Measurements from ENCODE around the gene PAK4. TPM values are rescaled to one million over a fixed set of nuclear protein-coding genes. Genes with fewer than 3 reads are reported as not detected.
A peak's percentile ranks its signal among the peaks of the same experiment; 100 is the strongest.

Gene PAK4
- total RNA-seq, 1 donor from 2014 or later, result 52.1 TPM

DNA sequence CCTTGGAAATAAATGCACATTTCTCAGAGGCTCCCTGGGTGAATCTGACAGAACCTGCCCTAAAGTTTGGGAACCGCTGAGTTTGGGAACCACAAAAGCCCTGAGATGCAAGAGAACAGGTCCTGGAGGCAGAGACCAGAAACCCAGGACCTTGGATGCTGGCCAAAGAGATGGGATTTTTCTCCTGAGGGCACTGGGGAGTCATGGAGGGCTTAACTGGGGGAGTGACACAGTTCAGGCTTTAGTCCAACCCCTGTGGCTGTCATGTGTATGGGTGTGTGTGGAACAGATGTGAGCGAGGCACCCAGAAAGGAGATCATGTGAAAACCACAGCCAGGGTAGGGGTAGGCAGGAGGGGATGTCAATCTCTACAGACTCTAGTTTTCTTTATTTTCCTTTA, 67.3 kb downstream of the PAK4 start:
- Mint-ChIP-seq H3K36me3 (no peaks in the 10 kb centered on the region), H3K4me1 (ENCODE audit: unreplicated experiment) (peaks cover 34% of the 10 kb centered on the region), H3K27me3 (peaks cover 31% of the 10 kb centered on the region), H3K4me3 (no peak overlapping the region), H3K9me3 (no peaks in the 10 kb centered on the region), H3K27ac (no peak overlapping the region)
- DNase-seq (ENCODE audit: extremely low spot score, unreplicated experiment), result no peak
- TF ChIP-seq, protein P1, sequence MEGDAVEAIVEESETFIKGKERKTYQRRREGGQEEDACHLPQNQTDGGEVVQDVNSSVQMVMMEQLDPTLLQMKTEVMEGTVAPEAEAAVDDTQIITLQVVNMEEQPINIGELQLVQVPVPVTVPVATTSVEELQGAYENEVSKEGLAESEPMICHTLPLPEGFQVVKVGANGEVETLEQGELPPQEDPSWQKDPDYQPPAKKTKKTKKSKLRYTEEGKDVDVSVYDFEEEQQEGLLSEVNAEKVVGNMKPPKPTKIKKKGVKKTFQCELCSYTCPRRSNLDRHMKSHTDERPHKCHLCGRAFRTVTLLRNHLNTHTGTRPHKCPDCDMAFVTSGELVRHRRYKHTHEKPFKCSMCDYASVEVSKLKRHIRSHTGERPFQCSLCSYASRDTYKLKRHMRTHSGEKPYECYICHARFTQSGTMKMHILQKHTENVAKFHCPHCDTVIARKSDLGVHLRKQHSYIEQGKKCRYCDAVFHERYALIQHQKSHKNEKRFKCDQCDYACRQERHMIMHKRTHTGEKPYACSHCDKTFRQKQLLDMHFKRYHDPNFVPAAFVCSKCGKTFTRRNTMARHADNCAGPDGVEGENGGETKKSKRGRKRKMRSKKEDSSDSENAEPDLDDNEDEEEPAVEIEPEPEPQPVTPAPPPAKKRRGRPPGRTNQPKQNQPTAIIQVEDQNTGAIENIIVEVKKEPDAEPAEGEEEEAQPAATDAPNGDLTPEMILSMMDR (conservative IDR thresholded peaks at IDR 0.05), result no peak

DNA sequence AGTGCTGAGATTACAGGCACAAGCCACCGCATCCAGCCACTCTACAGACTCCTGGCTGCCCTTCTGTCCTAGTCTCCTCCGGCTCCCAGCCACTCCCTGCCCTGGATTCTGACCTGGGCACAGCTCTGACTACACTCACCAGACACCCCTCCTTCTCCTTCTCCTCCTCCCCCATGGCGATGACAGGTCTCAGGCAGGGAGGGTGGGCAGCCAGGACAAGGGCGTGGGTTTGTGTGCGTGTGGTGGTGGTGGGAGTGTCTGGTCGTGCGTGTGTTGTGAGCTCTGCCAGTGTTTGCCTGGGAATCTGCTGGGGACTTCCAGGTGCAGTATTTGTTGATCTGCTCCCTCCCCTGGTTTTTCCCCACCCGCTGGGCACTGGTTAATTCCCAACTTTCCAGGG, 68.2 kb downstream of the PAK4 start:
- H3K27ac Mint-ChIP-seq, result peak overlapping the region; percentile 75
- peaks cover 41% of the 10 kb centered on the region for H3K27me3 Mint-ChIP-seq
- H3K9me3 Mint-ChIP-seq, result no peaks in the 10 kb centered on the region

DNA sequence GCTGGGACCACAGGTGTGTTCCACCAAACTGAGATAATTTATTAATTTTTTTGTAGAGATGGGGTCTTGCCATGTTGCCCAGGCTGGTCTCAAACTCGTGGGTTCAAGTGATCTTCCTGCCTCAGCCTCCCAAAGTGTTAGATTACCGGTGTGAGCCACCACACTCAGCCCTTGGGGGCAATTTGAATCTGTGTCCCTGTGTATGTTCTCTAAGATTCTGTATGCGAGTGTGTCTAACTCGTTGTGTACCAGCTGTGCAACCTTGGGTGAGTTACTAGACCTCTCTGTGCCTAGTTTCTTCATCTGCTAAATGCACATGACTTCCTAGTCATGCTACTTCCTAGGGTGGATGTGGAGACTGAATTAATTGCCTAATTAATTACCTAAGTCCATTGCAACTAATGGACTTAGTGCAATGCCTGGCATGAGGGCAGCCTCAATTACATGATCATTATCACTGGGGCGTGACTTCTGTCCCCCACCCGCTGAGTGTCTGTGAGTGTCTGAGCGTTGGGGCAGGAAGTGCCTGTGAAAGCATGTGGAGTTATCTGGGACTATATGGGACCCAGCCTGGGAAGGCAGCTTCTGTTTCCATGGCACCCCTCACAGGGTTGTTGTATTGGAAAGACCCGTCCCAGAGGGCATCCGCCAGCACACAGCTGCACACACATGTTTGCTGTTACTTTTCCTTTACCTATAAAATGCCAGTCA, 69.4 kb downstream of the PAK4 start:
- Mint-ChIP-seq H3K27ac (peak overlapping the region; percentile 55), H3K9me3 (no peaks in the 10 kb centered on the region), H3K36me3 (no peaks in the 10 kb centered on the region), H3K27me3 (peaks cover 42% of the 10 kb centered on the region), H3K4me1 (ENCODE audit: unreplicated experiment) (peaks cover 27% of the 10 kb centered on the region), H3K4me3 (peak overlapping the region; percentile 39)
- TF ChIP-seq, protein P1 (conservative IDR thresholded peaks at IDR 0.05), result no peak
- DNase-seq (ENCODE audit: extremely low spot score, unreplicated experiment), result no peak

More for the DNA sequence above, 68.2 kb downstream of the PAK4 start:
- no peak for DNase-seq (ENCODE audit: extremely low spot score, unreplicated experiment)
- Mint-ChIP-seq H3K4me3 (peak overlapping the region; percentile 12), H3K36me3 (no peaks in the 10 kb centered on the region), H3K4me1 (ENCODE audit: unreplicated experiment) (peaks cover 31% of the 10 kb centered on the region)
- TF ChIP-seq, protein P1 (conservative IDR thresholded peaks at IDR 0.05), result no peak

DNA sequence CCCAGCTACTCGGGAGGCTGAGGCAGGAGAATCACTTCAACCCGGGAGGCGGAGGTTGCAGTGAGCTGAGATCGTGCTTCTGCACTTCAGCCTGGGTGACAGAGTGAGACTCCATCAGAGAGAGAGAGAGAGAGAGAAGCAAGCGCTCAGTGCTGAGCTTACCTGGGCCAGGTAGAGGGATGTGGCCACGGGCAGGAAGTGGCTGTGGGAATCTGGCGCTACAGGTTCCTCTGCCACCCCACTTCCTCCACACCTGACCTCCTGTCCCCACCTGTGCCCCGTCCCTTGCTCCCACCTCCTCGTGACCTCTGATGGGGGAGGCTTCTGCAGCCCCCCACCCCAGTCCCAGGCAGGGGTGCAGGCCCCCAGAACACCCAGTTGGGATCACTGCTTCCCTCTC, 70.2 kb downstream of the PAK4 start:
- H3K4me3 Mint-ChIP-seq, result peak overlapping the region; percentile 39
- DNase-seq (ENCODE audit: extremely low spot score, unreplicated experiment), result no peak
- H3K9me3 Mint-ChIP-seq, result no peaks in the 10 kb centered on the region
- TF ChIP-seq, protein P1 (conservative IDR thresholded peaks at IDR 0.05), result no peak
- H3K27ac Mint-ChIP-seq, result peak overlapping the region; percentile 55
- H3K4me1 Mint-ChIP-seq (ENCODE audit: unreplicated experiment), result peaks cover 23% of the 10 kb centered on the region
- H3K27me3 Mint-ChIP-seq, result peaks cover 44% of the 10 kb centered on the region
- no peaks in the 10 kb centered on the region for H3K36me3 Mint-ChIP-seq

DNA sequence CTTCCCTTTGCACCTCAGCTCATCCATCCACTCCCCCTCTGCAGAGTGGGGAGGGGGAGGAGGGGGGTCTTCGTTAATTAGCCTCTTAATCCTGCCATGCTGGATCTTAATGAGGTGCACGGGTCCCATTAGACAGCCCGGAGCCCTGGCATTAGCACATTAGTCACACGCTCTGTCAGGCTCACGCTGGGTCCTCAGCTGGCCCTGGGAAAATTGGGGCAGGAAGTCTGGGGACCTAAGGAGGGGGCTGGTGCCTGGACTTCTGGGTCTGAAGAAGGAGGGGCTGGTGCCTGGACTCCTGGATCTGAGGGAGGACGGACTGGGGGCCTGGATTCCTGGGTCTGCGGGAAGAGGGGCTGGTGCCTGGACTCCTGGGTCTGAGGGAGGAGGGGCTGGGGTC, 70.7 kb downstream of the PAK4 start:
- Mint-ChIP-seq H3K27me3 (peaks cover 49% of the 10 kb centered on the region), H3K36me3 (no peaks in the 10 kb centered on the region), H3K27ac (no peak overlapping the region), H3K4me1 (ENCODE audit: unreplicated experiment) (peaks cover 22% of the 10 kb centered on the region), H3K9me3 (no peaks in the 10 kb centered on the region), H3K4me3 (peak overlapping the region; percentile 20)
- TF ChIP-seq, protein P1 (conservative IDR thresholded peaks at IDR 0.05), result no peak
- no peak for DNase-seq (ENCODE audit: extremely low spot score, unreplicated experiment)

Data from type B pancreatic cell (in vitro differentiated cells).